ENCODE data around the gene SLC46A2. TPM values are rescaled to one million over a fixed set of nuclear protein-coding genes. Genes with fewer than 3 reads are reported as not detected.

Gene SLC46A2
- total RNA-seq, 1 donor = not detected

DNA sequence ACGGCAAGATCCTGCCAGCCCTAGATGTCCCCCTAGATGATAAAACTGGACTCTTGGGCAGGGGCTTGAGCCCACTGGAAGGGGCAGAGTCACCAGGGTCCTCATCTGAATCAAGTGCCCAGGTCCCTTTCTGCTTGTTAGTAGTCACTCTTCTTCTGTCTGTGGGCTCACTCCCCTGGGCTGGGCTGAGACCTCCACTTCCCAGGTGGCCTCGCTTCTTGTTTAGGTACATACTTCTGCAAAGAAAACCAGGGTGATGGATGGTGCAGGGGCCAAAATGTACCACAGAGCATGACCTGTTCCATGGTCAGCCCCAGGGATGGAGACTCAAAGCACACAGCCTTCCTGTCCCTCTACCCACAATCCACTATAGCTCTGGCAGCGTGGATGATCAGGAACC lies 845 bp upstream of the SLC46A2 start:
- TF ChIP-seq CTCF (IDR thresholded peaks at IDR 0.05; ENCODE audit: insufficient read depth, low read depth, low read length) = no peak
- DNase-seq (ENCODE audit: low read depth) = no peak

DNA sequence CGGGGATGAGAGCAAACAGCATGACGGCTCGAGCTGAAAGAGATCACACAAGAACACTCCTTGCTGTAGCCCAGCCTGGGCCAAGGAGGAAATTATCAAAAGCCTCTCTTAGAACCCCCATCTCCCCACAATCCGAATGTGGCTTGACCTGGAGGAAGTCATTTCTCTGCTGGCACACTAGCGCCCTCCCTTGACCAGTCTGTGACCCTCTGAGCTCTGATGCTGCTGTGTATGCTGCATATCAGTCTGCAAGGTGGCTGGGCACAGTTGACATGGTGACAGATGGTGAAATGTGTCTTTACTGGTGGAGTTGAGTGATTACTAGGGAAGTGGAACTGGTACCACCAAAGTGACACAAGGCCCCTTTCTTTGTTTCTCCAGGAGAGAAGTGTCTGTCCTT lies 3.3 kb downstream of the SLC46A2 start:
- DNase-seq (ENCODE audit: low read depth) = no peak
- peak; percentile 36 for TF ChIP-seq CTCF (IDR thresholded peaks at IDR 0.05; ENCODE audit: insufficient read depth, low read depth, low read length)

More for the DNA sequence above, 845 bp upstream of the SLC46A2 start:
- no peak overlapping the region for H3K4me3 ChIP-seq (ENCODE audit: low read depth, low read length)

GRCh38 chr9:112886351-112886750 lies 4.3 kb downstream of the SLC46A2 start:
- no peak for DNase-seq (ENCODE audit: low read depth)
- no peak overlapping the region for H3K4me3 ChIP-seq (ENCODE audit: low read depth, low read length)
- TF ChIP-seq CTCF (IDR thresholded peaks at IDR 0.05; ENCODE audit: insufficient read depth, low read depth, low read length) = no peak

More for the DNA sequence above, 3.3 kb downstream of the SLC46A2 start:
- H3K4me3 ChIP-seq (ENCODE audit: low read depth, low read length) = no peak overlapping the region

GRCh38 chr9:112885324-112885723 lies 5.4 kb downstream of the SLC46A2 start:
- DNase-seq (ENCODE audit: low read depth) = no peak
- TF ChIP-seq CTCF (IDR thresholded peaks at IDR 0.05; ENCODE audit: insufficient read depth, low read depth, low read length) = no peak
- H3K4me3 ChIP-seq (ENCODE audit: low read depth, low read length) = no peak overlapping the region

GRCh38 chr9:112884721-112885120 lies 6.0 kb downstream of the SLC46A2 start:
- H3K4me3 ChIP-seq (ENCODE audit: low read depth, low read length) = no peak overlapping the region
- DNase-seq (ENCODE audit: low read depth) = no peak
- TF ChIP-seq CTCF (IDR thresholded peaks at IDR 0.05; ENCODE audit: insufficient read depth, low read depth, low read length) = no peak

- no peak for TF ChIP-seq CTCF (IDR thresholded peaks at IDR 0.05; ENCODE audit: insufficient read depth, low read depth, low read length)
- no peak overlapping the region for H3K4me3 ChIP-seq (ENCODE audit: low read depth, low read length)
- DNase-seq (ENCODE audit: low read depth) = no peak
Observed at GRCh38 chr9:112884101-112884500, 6.6 kb downstream of the SLC46A2 start.

- DNase-seq (ENCODE audit: low read depth) = no peak
- H3K4me3 ChIP-seq (ENCODE audit: low read depth, low read length) = no peak overlapping the region
- TF ChIP-seq CTCF (IDR thresholded peaks at IDR 0.05; ENCODE audit: insufficient read depth, low read depth, low read length) = no peak
Observed at GRCh38 chr9:112881331-112881730, 9.3 kb downstream of the SLC46A2 start.
